ENCODE results near the gene FDX2. TPM values are rescaled to one million over a fixed set of nuclear protein-coding genes. Genes with fewer than 3 reads are reported as not detected.
A peak's percentile ranks its signal among the peaks of the same experiment; 100 is the strongest.

FDX2 gene
- total RNA-seq, 1 donor, result 15.1 TPM

- H3K4me3 ChIP-seq (ENCODE audit: low read depth, low read length), result no peak overlapping the region
- no peak for TF ChIP-seq CTCF (IDR thresholded peaks at IDR 0.05; ENCODE audit: insufficient read depth, low read length)
Measured at GRCh38 chr19:10299545-10300458, 16.0 kb downstream of the FDX2 start.

GRCh38 chr19:10295847-10296591 lies 19.8 kb downstream of the FDX2 start:
- TF ChIP-seq CTCF (IDR thresholded peaks at IDR 0.05; ENCODE audit: insufficient read depth, low read length), result no peak
- H3K4me3 ChIP-seq (ENCODE audit: low read depth, low read length), result no peak overlapping the region
- no peak for DNase-seq (ENCODE audit: low read depth)

More at GRCh38 chr19:10299545-10300458, 16.0 kb downstream of the FDX2 start:
- no peak for DNase-seq (ENCODE audit: low read depth)

- no peak for DNase-seq (ENCODE audit: low read depth)
- no peak overlapping the region for H3K4me3 ChIP-seq (ENCODE audit: low read depth, low read length)
- TF ChIP-seq CTCF (IDR thresholded peaks at IDR 0.05; ENCODE audit: insufficient read depth, low read length), result peak; percentile 15
Measured at GRCh38 chr19:10295305-10295846, 20.4 kb downstream of the FDX2 start.

- no peak for TF ChIP-seq CTCF (IDR thresholded peaks at IDR 0.05; ENCODE audit: insufficient read depth, low read length)
- H3K4me3 ChIP-seq (ENCODE audit: low read depth, low read length), result no peak overlapping the region
- DNase-seq (ENCODE audit: low read depth), result no peak
Measured at GRCh38 chr19:10294368-10294697, 21.5 kb downstream of the FDX2 start.

GRCh38 chr19:10293637-10294367 lies 22.0 kb downstream of the FDX2 start:
- H3K4me3 ChIP-seq (ENCODE audit: low read depth, low read length), result no peak overlapping the region
- TF ChIP-seq CTCF (IDR thresholded peaks at IDR 0.05; ENCODE audit: insufficient read depth, low read length), result no peak
- no peak for DNase-seq (ENCODE audit: low read depth)
